DOHH2 (cell line): ENCODE results near the gene TEX26.

Source experiments
- EZH2phosphoT487 ChIP-seq: fragments of 200-600 bp; sonication (generic); IDR thresholded peaks from 2 replicates; pipeline ENCODE4 v1.6.1; 2017; ENCODE audit warnings: borderline replicate concordance, mild to moderate bottlenecking, antibody characterized with exemption, low read length, moderate library complexity, mixed read lengths
- TF ChIP-seq, protein P1 (sequence below): fragments of 200-600 bp; sonication (generic); IDR thresholded peaks from one replicate; pipeline ENCODE4 v1.5.1; 2014; ENCODE audit warnings: antibody characterized with exemption, mild to moderate bottlenecking, low read depth, low read length; ENCODE audit not compliant: poor library complexity, severe bottlenecking

DNA sequence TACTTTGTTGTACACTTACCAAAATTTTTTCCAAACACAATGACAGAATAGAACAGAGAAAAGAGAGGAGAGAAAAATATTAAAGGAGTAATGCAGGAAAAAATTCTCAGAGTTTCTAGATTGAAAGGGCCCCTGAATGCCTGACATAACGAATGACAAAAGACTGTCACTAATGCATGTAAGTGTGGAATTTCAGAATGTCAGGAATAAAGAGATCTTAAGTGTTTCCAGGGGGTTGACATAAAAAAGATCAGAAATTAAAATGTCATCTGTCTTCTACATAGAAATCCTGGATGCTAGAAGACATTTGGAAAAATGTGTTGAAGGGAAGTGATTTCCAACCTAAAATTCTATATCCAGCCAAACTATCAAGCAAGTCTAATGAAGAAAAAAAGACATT lies 27.2 kb downstream of the TEX26 start:
- TF ChIP-seq, protein P1, sequence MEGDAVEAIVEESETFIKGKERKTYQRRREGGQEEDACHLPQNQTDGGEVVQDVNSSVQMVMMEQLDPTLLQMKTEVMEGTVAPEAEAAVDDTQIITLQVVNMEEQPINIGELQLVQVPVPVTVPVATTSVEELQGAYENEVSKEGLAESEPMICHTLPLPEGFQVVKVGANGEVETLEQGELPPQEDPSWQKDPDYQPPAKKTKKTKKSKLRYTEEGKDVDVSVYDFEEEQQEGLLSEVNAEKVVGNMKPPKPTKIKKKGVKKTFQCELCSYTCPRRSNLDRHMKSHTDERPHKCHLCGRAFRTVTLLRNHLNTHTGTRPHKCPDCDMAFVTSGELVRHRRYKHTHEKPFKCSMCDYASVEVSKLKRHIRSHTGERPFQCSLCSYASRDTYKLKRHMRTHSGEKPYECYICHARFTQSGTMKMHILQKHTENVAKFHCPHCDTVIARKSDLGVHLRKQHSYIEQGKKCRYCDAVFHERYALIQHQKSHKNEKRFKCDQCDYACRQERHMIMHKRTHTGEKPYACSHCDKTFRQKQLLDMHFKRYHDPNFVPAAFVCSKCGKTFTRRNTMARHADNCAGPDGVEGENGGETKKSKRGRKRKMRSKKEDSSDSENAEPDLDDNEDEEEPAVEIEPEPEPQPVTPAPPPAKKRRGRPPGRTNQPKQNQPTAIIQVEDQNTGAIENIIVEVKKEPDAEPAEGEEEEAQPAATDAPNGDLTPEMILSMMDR, result no peak
- no peak for TF ChIP-seq EZH2phosphoT487
